Psoas muscle (tissue), 8 donors: ENCODE results near the gene RALGDS. TPM values are rescaled to one million over a fixed set of nuclear protein-coding genes. Genes with fewer than 3 reads are reported as not detected.
A peak's percentile ranks its signal among the peaks of the same experiment; 100 is the strongest.

Experiments
- ATAC-seq, 4 donors: fragments of 200-7000 bp; cut with Tn5 transposase; one replicate each; pipeline ENCODE4 v1.9.1; 2020; ENCODE audit warnings: moderate library complexity in 3 of 4, mild to moderate bottlenecking in 2 of 4
- DNase-seq, 2 donors: peaks; one replicate each; pipeline ENCODE4 v3.0.0-alpha.2; 2020
- H3K27ac ChIP-seq: fragments of 200-600 bp; one replicate; pipeline ENCODE4 v1.8.0; 2022
- H3K27me3 ChIP-seq, 3 donors: fragments of 200-600 bp in 1 of 3; one replicate each; pipeline versions ENCODE4 v1.6.1 to v1.8.0; 2013 to 2022; ENCODE audit warnings: low read length in 2 of 3, mild to moderate bottlenecking in 2 of 3, moderate library complexity in 1 of 3; ENCODE audit not compliant: insufficient read depth in 3 of 3
- H3K36me3 ChIP-seq, 2 donors: fragments of 200-600 bp in 1 of 2; one replicate each; pipeline versions ENCODE4 v1.6.1 to v1.8.0; 2013 to 2022; ENCODE audit warnings: low read depth in 1 of 2, mild to moderate bottlenecking in 1 of 2, moderate library complexity in 1 of 2; ENCODE audit not compliant: insufficient read depth in 1 of 2
- H3K4me1 ChIP-seq: fragments of 200-600 bp; one replicate; pipeline ENCODE4 v1.8.0; 2022
- H3K4me3 ChIP-seq: fragments of 200-600 bp; one replicate; pipeline ENCODE4 v1.8.0; 2022; ENCODE audit warnings: mild to moderate bottlenecking
- H3K9me3 ChIP-seq: fragments of 200-600 bp; one replicate; pipeline ENCODE4 v1.8.0; 2022
- WGBS, 3 donors: extraction: QIAGEN DNeasy Blood & Tissue Kit; methylation state at CpG; one replicate each; pipeline versions ENCODE4 v1.1.6 to v1.1.7; 2013; 5-methylcytosine and 5-hydroxymethylcytosine counted together
- intact Hi-C, 2 donors: fragments of 100-400 bp; cut with DNase I; formaldehyde crosslinking; loops; one replicate each; pipeline versions ENCODE4 v1.11.0 to v1.14.2; 2022
- polyA plus RNA-seq, 3 donors: library from polyadenylated mRNA; stranded (reverse); fragments of 200-250 nt; gene quantifications; one replicate each; pipeline ENCODE4 v1.2.3, GENCODE V29; 2013
- total RNA-seq, 4 donors: library from RNA; stranded (reverse); fragmentation: NEBNext Ultra II Directional in 2 of 4; extraction: Animal tissue kit (Norgen Biotek cat#: 25700) in 2 of 4; gene quantifications; one replicate each; pipeline versions ENCODE4 v1.2.1 to v1.2.4, GENCODE V29; 2021 to 2023
- TF ChIP-seq, protein P1 (sequence below): fragments of 200-600 bp; IDR thresholded peaks from one replicate; pipeline ENCODE4 v1.8.0; 2022; ENCODE audit warnings: antibody characterized with exemption
- donor health status: healthy with polysubstance abuse.
- donor health status: DM: no; HTN: no; CAD: no; lungs with moderate emphysema.
- donor health status: Bipolar disorder and iron deficiency.
- donor health status: healthy.
- donor health status: DM: yes; HTN: yes; CAD: no.
- donor health status: DM: no; HTN: no; CAD: no.
- donor health status: DM: no; HTN: no; CAD: no.
- donor health status: DM: yes; HTN: yes; CAD: no.

The RALGDS gene
- total and polyA plus RNA-seq, 7 donors, result 12.3 to 64.6 (median 20.5) TPM

DNA sequence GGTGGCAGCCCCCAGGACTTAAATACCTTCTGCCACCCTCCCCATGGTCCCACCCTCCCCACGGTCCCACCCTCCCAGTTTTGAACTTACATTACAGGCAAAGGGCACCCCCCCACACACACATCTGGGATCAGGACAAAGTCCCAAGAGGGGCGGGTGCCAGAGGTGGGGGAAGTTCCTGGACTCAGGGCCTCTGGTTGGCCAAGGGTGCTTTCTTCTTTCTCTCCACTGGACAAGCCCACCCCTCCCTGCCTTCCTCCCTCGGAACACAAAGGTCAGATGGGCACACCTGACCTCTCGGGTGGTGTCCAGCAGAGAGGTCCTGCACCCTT lies 19.1 kb upstream of the RALGDS start:
- Histone ChIP-seq H3K9me3 (no peaks in the 10 kb centered on the region), H3K4me1 (peaks cover 59% of the 10 kb centered on the region), H3K36me3 (no peaks in the 10 kb centered on the region), H3K27ac (no peak overlapping the region), H3K27me3 (no peaks in the 10 kb centered on the region), H3K4me3 (no peak overlapping the region)
- WGBS, 3 donors, result 81 to 97% (median 86%) methylated on average over 4 of the region's 4 CpGs
- intact Hi-C loops, result no loop called here
- ATAC-seq (no peak), DNase-seq (no peak)
- TF ChIP-seq, protein P1, sequence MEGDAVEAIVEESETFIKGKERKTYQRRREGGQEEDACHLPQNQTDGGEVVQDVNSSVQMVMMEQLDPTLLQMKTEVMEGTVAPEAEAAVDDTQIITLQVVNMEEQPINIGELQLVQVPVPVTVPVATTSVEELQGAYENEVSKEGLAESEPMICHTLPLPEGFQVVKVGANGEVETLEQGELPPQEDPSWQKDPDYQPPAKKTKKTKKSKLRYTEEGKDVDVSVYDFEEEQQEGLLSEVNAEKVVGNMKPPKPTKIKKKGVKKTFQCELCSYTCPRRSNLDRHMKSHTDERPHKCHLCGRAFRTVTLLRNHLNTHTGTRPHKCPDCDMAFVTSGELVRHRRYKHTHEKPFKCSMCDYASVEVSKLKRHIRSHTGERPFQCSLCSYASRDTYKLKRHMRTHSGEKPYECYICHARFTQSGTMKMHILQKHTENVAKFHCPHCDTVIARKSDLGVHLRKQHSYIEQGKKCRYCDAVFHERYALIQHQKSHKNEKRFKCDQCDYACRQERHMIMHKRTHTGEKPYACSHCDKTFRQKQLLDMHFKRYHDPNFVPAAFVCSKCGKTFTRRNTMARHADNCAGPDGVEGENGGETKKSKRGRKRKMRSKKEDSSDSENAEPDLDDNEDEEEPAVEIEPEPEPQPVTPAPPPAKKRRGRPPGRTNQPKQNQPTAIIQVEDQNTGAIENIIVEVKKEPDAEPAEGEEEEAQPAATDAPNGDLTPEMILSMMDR, result no peak

DNA sequence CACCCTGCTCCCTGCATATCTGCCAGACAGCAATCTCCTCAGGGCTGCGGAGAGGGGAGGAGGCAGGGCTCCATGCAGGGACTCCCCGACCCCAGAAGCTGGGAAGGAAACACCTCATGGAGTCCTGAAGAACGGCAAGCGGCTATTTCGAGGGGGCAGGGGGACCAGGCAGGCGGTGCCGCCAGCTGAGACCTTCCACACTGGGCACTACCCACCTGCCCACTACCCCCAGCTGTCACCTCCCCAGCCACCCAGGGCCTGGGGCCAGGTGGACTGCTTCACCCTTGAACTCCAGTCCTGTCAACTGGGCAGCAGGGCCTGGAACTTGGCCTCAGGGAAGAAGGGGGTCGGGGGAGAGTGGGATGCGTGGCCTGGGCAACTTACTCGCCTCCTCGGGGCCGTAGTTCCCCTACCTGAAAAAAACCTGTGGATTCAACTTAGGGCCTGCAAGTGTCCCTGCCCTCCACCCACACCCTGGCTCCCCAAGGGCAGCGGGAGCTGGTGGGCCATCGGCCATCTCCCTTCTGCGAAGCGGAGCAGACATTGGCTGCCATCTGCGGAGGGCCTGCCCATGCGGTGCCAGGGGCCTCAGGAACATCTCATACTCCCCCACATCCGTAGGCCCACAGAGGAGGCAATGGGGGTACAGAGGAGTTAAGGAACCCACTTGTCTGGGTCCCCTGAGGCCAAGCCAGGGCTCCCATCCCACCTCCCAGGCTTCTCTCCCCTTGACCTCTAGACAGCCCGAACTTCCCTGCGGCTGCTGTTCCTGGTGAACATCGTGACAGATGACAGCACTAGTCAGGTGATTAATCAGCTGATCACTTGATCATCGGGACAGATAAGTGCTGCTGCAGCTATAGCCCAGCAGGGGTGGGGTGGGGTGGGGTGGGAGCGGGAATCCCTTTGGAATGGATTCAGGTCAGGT lies 18.5 kb upstream of the RALGDS start:
- Histone ChIP-seq H3K36me3 (no peaks in the 10 kb centered on the region), H3K4me1 (peaks cover 61% of the 10 kb centered on the region), H3K27ac (peak overlapping the region; percentile 99), H3K27me3 (no peaks in the 10 kb centered on the region), H3K4me3 (no peak overlapping the region), H3K9me3 (no peaks in the 10 kb centered on the region)
- DNase-seq (no peak), ATAC-seq (no peak)
- 79 to 88% (median 81%) methylated on average over 19 to 24 of the region's 24 CpGs for WGBS, 3 donors
- intact Hi-C loops, result no loop called here
- TF ChIP-seq, protein P1, result no peak

DNA sequence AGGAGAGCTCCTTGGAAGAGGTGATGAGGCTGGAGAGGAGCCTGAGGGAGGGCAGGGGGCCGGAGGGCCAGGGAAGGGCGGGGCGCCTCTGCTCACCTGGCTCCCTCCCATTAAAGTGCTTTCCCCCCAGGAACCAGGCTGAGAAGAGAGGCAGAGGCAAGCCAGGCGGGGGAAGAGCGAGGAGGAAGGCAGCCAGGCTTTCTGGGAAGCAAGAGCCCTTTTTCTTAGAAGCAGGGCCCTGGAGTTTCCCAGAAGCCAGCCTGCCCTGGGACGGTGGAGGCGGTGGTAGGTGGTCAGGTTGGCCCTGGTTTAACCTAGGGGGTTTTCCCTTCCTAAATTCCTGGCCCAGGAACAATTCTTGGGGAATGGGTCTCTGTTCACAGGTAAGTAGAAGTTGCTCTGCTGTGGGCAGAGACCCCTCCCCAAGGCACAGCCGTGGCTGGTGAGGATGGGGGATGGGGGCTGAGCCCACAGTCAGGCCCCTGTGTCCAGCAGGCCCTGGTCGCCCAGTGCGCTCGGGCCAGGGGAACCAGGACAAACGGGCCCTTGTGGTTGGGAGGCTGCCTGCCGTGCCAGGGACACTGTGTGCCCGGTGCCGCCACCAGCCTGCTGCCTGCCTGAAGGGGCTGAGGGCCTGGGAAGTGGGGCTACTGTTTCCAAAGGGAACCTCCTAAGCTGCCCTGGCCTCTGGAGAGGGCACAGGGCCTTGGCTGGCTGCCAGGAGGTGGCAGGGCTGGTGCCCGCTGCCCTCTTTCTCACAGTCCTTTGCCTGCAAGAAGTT lies 16.6 kb upstream of the RALGDS start:
- H3K36me3 ChIP-seq, result no peaks in the 10 kb centered on the region
- DNase-seq, result peak; percentile 69 to 89
- peak overlapping the region; percentile 99 for H3K27ac ChIP-seq
- peak overlapping the region; percentile 14 for H3K4me3 ChIP-seq
- no peaks in the 10 kb centered on the region for H3K9me3 ChIP-seq
- H3K27me3 ChIP-seq, result no peaks in the 10 kb centered on the region
- H3K4me1 ChIP-seq, result peaks cover 69% of the 10 kb centered on the region
- 39 to 69% (median 41%) methylated on average over 16 of the region's 16 CpGs for WGBS, 3 donors
- intact Hi-C loops, result no loop called here
- peak; percentile 33 to 70 (median 58) for ATAC-seq
- TF ChIP-seq, protein P1, result no peak

DNA sequence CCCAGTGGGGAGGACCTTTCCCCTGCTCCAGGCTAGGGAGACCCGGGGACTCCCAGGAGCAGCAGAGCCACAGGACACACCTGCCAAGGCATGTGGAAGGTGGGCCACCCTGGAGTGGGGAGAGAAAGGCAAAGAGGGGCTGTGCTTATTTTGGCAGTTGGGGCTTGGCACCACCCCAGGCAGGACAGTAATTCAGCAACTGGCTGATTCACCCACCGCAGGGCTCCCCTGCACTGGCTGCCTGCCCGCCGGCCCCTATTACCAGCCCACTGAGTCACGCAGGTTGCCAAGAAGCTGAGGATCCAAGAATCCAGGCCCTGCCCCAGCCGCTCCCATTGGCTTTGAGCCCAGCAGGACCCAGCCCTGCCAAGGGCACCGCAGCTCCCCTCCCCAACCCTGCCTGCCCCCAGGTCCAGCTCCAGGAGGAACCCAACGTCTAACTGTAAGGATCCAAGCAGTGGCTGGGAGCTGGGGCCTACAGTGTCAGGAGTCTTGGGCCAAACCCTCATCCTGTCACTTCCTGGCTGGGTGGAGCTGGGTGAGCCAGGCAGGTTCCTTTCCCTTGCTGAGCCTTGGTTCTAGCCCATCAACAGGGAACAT lies 14.2 kb upstream of the RALGDS start:
- Histone ChIP-seq H3K4me1 (peaks cover 84% of the 10 kb centered on the region), H3K36me3 (no peaks in the 10 kb centered on the region), H3K27ac (peak overlapping the region; percentile 99), H3K9me3 (no peaks in the 10 kb centered on the region), H3K27me3 (no peaks in the 10 kb centered on the region), H3K4me3 (no peak overlapping the region)
- DNase-seq (peak; percentile 87 to 88), ATAC-seq (peak; percentile 29 to 53 (median 40))
- intact Hi-C loops, result no loop called here
- TF ChIP-seq, protein P1, result no peak
- 13 to 17% (median 14%) methylated on average over 5 to 8 of the region's 8 CpGs for WGBS, 3 donors
